ENCODE data around the gene SLC44A5.
"Not testable (repeated sequence)": the region's sequence is repeated elsewhere in the genome, so short reads cannot be mapped to it uniquely, and the experiment has no call there.

The SLC44A5 gene

DNA sequence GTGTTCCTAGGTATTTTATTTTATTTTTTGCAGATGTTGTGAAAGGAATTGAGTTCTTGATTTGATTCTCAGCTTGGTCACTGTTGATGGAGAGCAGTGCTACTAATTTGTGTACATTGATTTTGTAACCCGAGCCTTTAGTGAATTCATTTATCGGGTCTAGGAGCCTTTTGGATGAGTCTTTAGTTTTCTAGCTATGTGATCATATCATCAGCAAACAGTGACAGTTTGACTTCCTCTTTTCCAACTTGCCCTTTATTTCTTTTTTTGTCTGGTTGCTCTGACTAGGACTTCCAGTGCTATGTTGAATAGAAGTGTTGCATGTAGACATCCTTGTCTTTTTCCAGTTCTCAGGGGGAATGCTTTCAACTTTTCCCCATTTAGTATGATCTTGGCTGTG, 337.8 kb downstream of the SLC44A5 start:
- no peak for DNase-seq (ENCODE audit: low read depth)

- no peak for DNase-seq (ENCODE audit: low read depth)
These were observed 345.1 kb downstream of the SLC44A5 start for GRCh38 chr1:75265792-75266191.

DNA sequence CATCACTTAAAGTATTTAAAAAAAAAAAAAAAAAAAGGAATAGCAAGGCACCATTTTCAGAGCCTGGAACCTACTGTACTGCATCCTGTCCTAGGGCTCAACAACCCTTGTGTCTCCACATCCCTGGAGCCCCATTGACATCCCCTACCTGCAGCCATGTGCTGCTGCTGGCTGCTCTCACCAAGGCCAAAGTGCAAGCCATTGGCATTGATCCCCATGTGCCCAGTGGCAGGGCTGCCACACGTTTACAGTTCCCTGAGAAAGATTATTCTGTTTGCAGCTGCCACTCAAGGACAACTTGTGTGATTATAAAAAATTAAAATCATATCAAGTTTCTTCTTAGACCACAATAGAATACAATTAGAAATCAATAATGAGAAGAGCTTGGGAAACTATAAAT, 346.8 kb downstream of the SLC44A5 start:
- no peak for DNase-seq (ENCODE audit: low read depth)

GRCh38 chr1:75263616-75264015, 347.3 kb downstream of the SLC44A5 start:
- not testable (repeated sequence) for DNase-seq (ENCODE audit: low read depth)

DNA sequence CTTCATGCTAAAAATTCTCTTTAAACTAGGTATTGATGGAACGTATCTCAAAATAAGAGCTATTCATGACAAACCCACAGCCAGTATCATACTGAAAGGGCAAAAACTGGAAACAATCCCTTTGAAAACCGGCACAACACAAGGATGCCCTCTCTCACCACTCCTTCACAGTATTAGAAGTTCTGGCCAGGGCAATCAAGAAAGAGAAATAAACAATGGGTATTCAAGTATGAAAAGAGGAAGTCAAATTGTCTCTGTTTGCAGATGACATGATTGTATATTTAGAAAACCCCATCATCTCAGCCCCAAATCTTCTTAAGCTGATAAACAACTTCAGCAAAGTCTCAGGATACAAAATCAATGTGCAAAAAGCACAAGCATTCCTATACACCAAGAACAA, 349.0 kb downstream of the SLC44A5 start:
- DNase-seq (ENCODE audit: low read depth) = not testable (repeated sequence)

DNA sequence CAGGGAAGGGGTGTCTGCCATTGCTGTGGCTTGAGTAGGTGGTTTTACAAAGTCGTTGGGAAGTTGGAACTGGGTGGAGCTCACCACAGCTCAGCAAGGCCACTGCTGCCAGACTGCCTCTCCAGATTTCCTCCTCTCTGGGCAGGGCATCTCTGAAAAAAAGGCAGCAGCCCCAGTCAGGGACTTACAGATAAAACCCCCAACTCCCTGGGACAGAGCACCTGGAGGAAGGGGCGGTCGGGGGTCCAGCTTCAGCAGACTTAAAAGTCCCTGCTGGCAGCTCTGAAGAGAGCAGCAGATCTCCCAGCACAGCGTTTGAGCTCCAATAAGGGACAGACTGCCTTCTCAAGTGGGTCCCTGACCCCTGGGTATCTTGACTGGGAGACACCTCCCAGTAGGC, 352.6 kb downstream of the SLC44A5 start:
- DNase-seq (ENCODE audit: low read depth) = no peak

DNA sequence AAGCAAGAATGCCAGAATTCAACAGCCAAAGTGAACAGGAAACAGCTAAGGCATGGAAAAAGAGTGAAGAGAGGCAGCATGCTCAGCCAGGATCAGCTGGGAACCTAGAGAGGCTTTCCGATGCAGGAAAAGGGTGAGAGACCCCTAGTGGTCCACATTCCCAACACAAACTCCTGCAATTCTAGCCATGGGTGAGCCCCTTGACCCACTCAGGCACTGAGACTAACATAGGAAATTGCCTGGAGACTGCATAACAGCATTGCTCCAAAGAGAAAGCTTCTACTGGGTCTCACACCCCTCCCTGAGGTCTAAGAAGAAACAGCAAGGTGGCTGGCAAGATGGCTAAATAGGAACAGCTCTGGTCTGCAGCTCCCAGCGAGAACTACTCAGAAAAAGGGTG, 353.5 kb downstream of the SLC44A5 start:
- no peak for DNase-seq (ENCODE audit: low read depth)

GRCh38 chr1:75250114-75250513, 360.8 kb downstream of the SLC44A5 start:
- DNase-seq (ENCODE audit: low read depth) = not testable (repeated sequence)

DNA sequence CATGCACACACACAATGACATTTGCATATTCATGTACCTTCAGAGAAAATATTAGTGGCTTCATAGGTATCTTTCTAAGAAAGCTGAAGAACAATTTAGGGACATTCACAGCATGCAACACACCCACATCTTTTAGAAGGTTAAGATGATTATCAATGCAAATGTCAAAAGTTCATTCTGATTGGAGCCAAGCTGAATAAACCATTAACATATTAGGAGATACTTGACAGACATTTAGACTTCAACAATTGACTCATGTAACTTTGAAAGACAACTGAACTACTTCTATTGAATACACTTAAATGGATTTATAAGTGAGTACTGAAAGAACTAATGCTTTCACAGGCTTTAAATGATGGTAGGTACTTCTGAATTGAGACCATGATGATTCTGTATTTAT, 365.7 kb downstream of the SLC44A5 start:
- no peak for DNase-seq (ENCODE audit: low read depth)

- no peak for DNase-seq (ENCODE audit: low read depth)
These were observed 367.8 kb downstream of the SLC44A5 start for GRCh38 chr1:75243124-75243523.

DNA sequence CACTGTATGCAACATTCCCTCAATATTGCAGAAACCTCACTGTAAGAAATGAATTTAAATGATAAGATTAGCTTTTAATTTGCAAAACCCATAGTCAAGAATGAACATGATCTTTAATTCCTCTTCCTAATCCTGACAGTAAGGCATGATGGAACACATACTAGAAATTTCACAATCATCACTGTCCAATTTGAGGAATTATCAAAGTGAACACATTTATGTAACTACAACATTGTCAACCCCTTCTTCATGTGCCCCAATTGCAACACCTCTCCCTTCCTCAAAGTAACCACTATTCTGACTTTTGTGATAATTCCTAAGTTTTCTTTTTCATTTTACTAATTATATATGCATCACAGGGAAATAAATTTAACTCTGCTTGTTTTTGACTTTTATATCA, 373.6 kb downstream of the SLC44A5 start:
- no peak for DNase-seq (ENCODE audit: low read depth)

- no peak for DNase-seq (ENCODE audit: low read depth)
These were observed 376.4 kb downstream of the SLC44A5 start for GRCh38 chr1:75234562-75234961.

DNA sequence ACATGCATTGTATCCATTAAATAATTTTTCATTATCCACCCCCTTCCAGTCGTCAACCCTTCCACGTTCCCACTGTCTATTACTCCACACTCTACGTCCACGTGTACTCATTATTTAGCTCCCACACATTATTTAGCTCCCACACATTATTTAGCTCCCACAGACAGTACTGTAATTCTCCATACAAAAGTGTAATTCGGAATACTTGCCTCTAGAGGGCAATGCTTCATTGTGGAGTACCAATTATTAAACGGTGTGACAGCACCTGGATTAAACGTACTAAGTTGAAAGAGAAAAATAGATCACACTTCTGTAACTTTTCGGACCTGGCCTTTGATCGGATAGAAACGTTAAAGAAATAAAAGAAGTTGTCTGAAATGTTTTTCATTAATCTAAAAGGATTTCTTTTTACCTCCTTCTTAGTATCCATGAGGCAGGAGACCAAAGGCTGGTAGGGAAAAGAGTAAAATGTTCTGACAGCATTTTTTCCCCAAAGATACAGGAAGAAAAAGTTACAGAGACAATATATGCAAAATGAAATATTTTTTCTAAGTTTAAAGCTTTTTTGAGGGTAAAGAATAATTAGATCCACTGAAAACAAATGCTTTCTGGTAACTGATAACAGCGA, 377.5 kb downstream of the SLC44A5 start:
- no peak for DNase-seq (ENCODE audit: low read depth)

- no peak for DNase-seq (ENCODE audit: low read depth)
These were observed 390.8 kb downstream of the SLC44A5 start for GRCh38 chr1:75220072-75220471.

- no peak for DNase-seq (ENCODE audit: low read depth)
These were observed 396.9 kb downstream of the SLC44A5 start for GRCh38 chr1:75214017-75214416.

DNA sequence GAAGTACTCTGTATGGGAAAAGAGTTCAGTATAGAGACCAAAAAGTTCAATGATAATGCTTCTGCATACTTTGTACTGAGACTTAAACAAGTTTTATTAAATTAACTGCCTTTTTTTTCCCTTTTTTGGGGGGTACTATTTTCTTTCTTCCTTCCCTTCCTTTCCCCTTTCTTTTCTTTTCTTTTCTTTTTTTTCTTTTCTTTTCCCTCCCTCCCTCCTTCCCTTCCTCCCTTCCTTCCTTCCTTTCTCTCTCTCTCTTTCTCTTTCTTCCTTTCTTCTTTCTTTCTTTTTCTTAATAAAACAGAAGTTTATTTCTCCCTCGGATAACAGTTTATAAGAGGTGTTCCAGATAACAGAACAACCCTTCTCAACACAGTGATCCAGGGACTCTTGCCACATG, 399.3 kb downstream of the SLC44A5 start:
- DNase-seq (ENCODE audit: low read depth) = no peak

- no peak for DNase-seq (ENCODE audit: low read depth)
These were observed 402.1 kb downstream of the SLC44A5 start for GRCh38 chr1:75208862-75209261.

DNA sequence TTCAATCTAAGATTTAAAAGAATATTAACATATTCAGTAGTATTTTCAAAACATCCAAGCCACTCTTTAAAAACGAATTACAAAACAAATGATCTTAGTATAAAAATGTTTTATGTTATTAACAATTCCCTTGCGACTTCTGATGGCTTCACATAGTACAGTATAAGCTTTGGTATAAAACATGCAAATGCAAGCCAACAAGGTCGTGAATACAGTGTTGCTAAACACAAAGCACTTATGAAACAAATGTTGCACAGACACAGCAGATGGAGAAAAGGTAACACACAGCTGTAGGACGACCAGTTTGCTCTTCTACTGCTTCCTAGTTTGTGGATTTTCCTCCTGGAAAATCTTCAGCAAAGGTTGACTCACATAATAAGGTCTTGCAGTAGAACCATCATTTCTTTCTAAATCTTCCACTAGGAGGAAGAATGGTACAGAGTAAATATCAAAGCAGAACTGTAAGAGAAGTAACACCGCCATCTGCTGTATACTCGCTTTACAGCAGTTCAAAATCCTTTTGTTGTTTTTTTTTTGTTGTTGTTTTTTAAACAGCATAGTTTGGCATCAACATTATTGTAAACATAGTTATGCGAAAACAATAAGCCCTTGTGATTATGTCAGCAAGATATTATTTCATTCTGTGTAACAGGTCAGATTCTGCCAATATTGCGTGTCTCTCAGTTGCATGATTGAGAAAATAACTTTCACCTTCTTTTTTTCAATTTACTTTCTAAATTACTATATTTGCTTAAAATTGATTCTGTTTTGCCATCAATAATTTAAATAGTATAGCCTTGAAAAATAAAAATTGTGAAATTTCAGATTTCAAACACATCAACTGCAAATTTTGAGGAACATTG, 407.3 kb downstream of the SLC44A5 start:
- no peak for DNase-seq (ENCODE audit: low read depth)

DNA sequence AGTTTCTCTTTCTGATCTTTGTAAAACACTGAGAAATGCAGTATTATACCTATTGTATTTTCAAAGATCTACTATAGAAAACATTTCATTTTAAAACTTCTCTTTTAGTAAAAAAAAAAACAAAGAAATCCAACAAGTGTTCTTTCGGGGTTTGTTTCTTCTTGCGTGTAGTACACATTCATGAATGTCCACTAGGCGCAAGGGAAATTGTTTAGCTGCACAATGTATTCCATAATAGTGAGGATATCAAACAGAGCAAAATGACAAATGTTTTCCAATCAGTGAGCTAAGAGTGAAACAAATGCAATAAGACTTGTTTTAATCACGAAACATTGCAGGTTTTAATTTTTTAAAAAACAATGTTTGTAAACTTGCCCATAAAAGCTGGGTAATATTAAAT, 408.2 kb downstream of the SLC44A5 start:
- DNase-seq (ENCODE audit: low read depth) = no peak

DNA sequence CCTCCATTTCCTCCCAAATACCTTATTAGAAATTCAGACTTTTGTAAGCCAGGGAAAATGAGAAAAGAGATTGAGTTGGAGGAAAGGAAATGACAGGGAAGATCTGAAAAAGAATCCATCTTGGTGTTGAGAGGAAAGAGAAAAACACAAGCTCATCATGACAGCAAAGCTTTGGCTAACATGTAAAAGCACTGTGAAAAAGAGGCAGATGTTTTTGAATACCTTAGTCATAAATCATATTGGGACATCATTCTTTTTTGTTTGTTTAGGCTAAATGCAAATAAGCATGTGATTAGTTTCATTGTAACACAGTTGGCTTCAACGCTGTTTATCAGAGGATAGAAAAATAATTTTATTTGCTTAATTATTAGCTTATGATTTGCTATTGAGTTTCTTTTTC, 412.2 kb downstream of the SLC44A5 start:
- DNase-seq (ENCODE audit: low read depth) = no peak

- no peak for DNase-seq (ENCODE audit: low read depth)
These were observed 412.8 kb downstream of the SLC44A5 start for GRCh38 chr1:75198163-75198562.

- DNase-seq (ENCODE audit: low read depth) = no peak
These were observed 422.0 kb downstream of the SLC44A5 start for GRCh38 chr1:75188892-75189291.

DNA sequence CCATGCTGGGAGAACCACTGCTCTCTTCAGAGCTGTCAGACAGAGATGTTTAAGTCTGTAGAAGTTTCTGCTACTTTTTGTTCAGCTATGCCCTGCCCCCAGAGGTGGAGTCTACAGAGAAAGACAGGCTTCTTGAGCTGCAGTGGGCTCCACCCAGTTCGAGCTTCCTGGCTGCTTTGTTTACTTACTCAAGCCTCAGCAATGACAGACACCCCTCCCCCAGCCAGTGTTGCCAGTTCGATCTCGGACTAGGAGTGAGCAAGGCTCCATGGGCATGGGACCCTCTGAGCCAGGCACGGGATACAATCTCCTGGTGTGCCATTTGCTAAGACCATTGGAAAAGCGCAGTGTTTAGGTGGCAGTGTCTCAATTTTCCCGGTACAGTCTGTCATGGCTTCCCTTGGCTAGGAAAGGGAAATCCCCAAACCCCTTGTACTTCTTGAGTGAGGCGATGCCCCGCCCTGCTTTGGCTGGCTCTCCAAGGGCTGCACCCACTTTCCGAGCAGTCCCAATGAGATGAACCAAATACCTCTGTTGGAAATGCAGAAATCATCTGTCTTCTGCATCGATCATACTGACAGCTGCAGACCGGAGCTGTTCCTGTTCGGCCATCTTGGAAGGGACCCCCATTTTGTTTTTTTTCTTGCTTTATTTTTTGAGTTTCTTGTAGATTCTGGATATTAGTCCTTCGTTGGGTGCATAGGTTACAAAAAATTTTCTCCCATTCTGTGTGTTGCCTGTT, 429.5 kb downstream of the SLC44A5 start:
- DNase-seq (ENCODE audit: low read depth) = not testable (repeated sequence)

All from stimulated activated CD8-positive, alpha-beta memory T cell treated with anti-CD3 and anti-CD28 coated beads, Interleukin-12 subunit alpha, Interleukin-12 subunit beta, amount 100 ng/mL, for 1 hour (primary cell).